Kidney epithelial cell (primary cell): ENCODE data around the gene USP46. TPM values are rescaled to one million over a fixed set of nuclear protein-coding genes. Genes with fewer than 3 reads are reported as not detected.

ENCODE experiments used
- DNase-seq: peaks from one replicate; pipeline ENCODE4 v3.0.0-alpha.2; 2010; ENCODE audit warnings: low read depth
- H3K27me3 ChIP-seq: 2 replicates; pipeline ENCODE4 v1.6.0; 2011; ENCODE audit warnings: low read length; ENCODE audit not compliant: control insufficient read depth, insufficient read depth
- H3K36me3 ChIP-seq: 2 replicates; pipeline ENCODE4 v1.5.1; 2011; ENCODE audit warnings: low read length; ENCODE audit not compliant: control insufficient read depth, insufficient read depth
- H3K4me3 ChIP-seq: 2 replicates; pipeline ENCODE4 v1.5.1; 2011; ENCODE audit warnings: low read depth, mild to moderate bottlenecking, control low read depth, low read length
- CTCF ChIP-seq: IDR thresholded peaks from 2 replicates; pipeline ENCODE4 v1.5.1; 2011; ENCODE audit warnings: mild to moderate bottlenecking, moderate library complexity, low read length, control low read depth, inconsistent platforms; ENCODE audit not compliant: insufficient read depth, poor library complexity, severe bottlenecking
- total RNA-seq: library from RNA; depleted of rRNA; stranded (reverse); fragments of >200 nt; gene quantifications from 2 replicates; pipeline ENCODE4 v1.2.3, GENCODE V29; 2015

Gene USP46
- total RNA-seq, 1 donor from 2014 or later: 14.9 TPM

DNA sequence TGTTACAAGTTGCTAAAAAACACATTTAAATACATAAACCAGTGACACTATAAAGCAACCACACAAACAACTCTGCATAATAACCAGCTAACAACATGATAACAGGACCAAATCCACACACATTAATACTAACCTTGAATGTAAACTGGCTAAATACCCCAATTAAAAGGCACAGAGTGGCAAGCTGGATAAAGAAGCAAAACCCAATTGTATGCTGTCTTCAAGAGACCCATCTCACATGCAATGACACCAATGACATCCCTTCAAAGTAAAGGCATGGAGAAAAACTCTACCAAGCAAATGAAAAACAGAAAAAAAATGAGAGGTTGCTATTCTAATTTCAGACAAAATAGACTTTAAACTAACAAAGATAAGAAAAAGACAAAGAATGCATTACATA is 34.4 kb upstream of the USP46 start:
- Histone ChIP-seq H3K4me3 (no peak overlapping the region), H3K36me3 (no peaks in the 10 kb centered on the region), H3K27me3 (no peaks in the 10 kb centered on the region)
- no peak for DNase-seq
- TF ChIP-seq CTCF: no peak

DNA sequence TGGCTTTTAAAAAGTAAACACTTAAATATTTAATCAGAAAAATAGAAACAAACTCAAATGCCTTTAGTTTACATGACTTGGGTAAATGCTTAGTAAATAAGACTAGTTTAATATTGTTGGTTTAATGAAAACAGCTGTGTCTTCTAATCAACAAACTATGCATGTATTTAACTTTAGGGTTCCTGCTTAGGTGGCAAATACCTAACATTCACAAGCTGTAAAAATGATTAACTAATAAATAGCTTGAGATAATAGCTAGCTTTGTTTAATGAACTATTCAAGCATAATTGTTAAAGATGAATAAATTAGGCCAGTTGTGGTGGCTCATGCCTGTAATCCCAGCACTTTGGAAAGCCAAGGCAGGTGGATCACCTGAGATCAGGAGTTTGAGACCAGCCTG is 30.0 kb upstream of the USP46 start:
- DNase-seq: no peak
- H3K36me3 ChIP-seq: no peaks in the 10 kb centered on the region
- no peak overlapping the region for H3K4me3 ChIP-seq
- no peak for TF ChIP-seq CTCF
- no peaks in the 10 kb centered on the region for H3K27me3 ChIP-seq

DNA sequence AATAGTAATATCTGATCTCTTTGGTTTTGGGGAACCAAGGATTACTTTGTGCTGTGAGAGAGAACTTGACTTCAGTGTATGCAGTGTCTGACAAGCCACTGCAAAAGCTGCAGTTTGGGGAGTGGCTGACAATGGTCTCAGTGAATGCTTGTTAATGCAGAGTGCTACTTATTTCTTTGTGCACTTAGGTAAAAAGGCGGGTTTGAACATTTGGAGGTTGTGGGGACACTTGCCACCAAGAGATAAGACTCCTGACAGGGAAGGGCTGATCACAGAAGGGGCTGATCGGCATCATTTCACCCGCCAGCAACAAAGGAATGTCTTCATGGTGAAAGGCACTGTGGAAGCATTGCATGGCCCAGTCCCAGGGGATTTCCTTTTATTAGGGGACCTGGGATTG is 28.6 kb upstream of the USP46 start:
- Histone ChIP-seq H3K27me3 (no peaks in the 10 kb centered on the region), H3K36me3 (no peaks in the 10 kb centered on the region), H3K4me3 (no peak overlapping the region)
- no peak for TF ChIP-seq CTCF
- no peak for DNase-seq

DNA sequence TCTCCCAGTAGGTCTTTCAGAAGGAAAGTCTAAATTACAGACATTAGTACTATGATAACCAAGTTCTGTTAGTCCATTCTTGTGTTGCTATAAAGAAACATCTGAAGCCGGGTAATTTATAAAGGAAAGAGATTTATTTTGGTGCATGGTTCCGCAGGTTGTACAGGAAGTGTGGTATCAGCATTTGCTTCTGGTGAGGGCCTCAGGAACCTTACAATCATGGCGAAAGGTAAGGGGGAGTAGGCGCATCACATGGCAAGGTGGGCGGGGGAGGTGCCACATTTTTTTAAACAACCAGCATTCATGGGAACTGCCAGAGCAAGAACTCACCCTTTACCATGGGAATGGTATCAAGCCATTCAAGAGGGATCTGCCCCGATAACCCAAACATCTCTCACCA is 26.2 kb upstream of the USP46 start:
- H3K4me3 ChIP-seq: no peak overlapping the region
- H3K36me3 ChIP-seq: no peaks in the 10 kb centered on the region
- H3K27me3 ChIP-seq: no peaks in the 10 kb centered on the region
- DNase-seq: no peak
- no peak for TF ChIP-seq CTCF

- H3K27me3 ChIP-seq: no peaks in the 10 kb centered on the region
- no peak for TF ChIP-seq CTCF
- no peaks in the 10 kb centered on the region for H3K36me3 ChIP-seq
- H3K4me3 ChIP-seq: no peak overlapping the region
- DNase-seq: no peak
These were observed 25.8 kb upstream of the USP46 start for GRCh38 chr4:52684896-52685295.

DNA sequence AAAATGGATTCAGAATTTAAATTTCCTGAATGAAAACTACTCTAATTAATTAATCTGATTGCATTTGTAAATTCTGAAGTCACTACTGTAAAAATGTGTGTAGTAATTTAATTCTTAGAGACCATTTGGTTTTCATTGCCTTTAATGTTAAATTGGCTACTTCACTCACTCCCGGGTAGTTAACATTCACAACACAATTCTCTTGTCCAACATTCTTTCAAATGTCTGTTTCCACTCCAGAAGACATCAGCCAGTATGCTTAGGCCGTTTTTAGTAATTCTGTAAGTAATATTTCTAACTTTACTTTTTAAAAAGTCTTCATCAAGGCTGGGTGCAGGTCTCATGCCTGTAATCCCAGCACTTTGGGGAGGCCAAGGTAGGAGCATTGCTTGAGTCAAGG is 21.3 kb upstream of the USP46 start:
- no peak for TF ChIP-seq CTCF
- no peaks in the 10 kb centered on the region for H3K36me3 ChIP-seq
- DNase-seq: no peak

More for the DNA sequence above, 21.3 kb upstream of the USP46 start:
- no peak overlapping the region for H3K4me3 ChIP-seq
- no peaks in the 10 kb centered on the region for H3K27me3 ChIP-seq
